ENCODE measurements around the gene RNF123.

The RNF123 gene

GRCh38 chr3:49655731-49656285 is 33.5 kb upstream of the RNF123 start:
- no peak for ATAC-seq
- TF ChIP-seq PATZ1 (CRISPR knock-in tag; IDR thresholded peaks at IDR 0.05; ENCODE audit: borderline replicate concordance) (no peak), ZC3H10 (CRISPR knock-in tag; IDR thresholded peaks at IDR 0.05) (no peak), PPARA (CRISPR knock-in tag; IDR thresholded peaks at IDR 0.05; ENCODE audit: borderline replicate concordance) (no peak), TOX (CRISPR knock-in tag; IDR thresholded peaks at IDR 0.05; ENCODE audit: borderline replicate concordance) (no peak)

GRCh38 chr3:49656541-49657112 is 32.7 kb upstream of the RNF123 start:
- no peak for ATAC-seq
- TF ChIP-seq ESRRG (CRISPR knock-in tag; IDR thresholded peaks at IDR 0.05) (no peak), ARNTL (CRISPR knock-in tag; IDR thresholded peaks at IDR 0.05; ENCODE audit: borderline replicate concordance, low read depth) (no peak), TOX (CRISPR knock-in tag; IDR thresholded peaks at IDR 0.05; ENCODE audit: borderline replicate concordance) (no peak), PPARA (CRISPR knock-in tag; IDR thresholded peaks at IDR 0.05; ENCODE audit: borderline replicate concordance) (no peak), TSHZ2 (CRISPR knock-in tag; IDR thresholded peaks at IDR 0.05) (no peak), GLIS3 (CRISPR knock-in tag; IDR thresholded peaks at IDR 0.05) (no peak), ZNF8 (CRISPR knock-in tag; IDR thresholded peaks at IDR 0.05) (no peak), ISL1 (CRISPR knock-in tag; IDR thresholded peaks at IDR 0.05) (no peak), CSDC2 (CRISPR knock-in tag; IDR thresholded peaks at IDR 0.05) (no peak), ZC3H10 (CRISPR knock-in tag; IDR thresholded peaks at IDR 0.05) (no peak), TCF4 (CRISPR knock-in tag; IDR thresholded peaks at IDR 0.05; ENCODE audit: borderline replicate concordance) (no peak), ZNF565 (CRISPR knock-in tag; conservative IDR thresholded peaks at IDR 0.05; ENCODE audit: low read depth) (no peak), SNAI2 (CRISPR knock-in tag; IDR thresholded peaks at IDR 0.05) (no peak), CSRNP3 (CRISPR knock-in tag; IDR thresholded peaks at IDR 0.05) (no peak), ZFP30 (CRISPR knock-in tag; IDR thresholded peaks at IDR 0.05) (no peak), CREB5 (CRISPR knock-in tag; IDR thresholded peaks at IDR 0.05; ENCODE audit: low read depth) (no peak), BACH2 (CRISPR knock-in tag; IDR thresholded peaks at IDR 0.05; ENCODE audit: borderline replicate concordance) (no peak), ZFP3 (CRISPR knock-in tag; IDR thresholded peaks at IDR 0.05) (no peak), PATZ1 (CRISPR knock-in tag; IDR thresholded peaks at IDR 0.05; ENCODE audit: borderline replicate concordance) (no peak)
- TF ChIP-seq, protein P1, sequence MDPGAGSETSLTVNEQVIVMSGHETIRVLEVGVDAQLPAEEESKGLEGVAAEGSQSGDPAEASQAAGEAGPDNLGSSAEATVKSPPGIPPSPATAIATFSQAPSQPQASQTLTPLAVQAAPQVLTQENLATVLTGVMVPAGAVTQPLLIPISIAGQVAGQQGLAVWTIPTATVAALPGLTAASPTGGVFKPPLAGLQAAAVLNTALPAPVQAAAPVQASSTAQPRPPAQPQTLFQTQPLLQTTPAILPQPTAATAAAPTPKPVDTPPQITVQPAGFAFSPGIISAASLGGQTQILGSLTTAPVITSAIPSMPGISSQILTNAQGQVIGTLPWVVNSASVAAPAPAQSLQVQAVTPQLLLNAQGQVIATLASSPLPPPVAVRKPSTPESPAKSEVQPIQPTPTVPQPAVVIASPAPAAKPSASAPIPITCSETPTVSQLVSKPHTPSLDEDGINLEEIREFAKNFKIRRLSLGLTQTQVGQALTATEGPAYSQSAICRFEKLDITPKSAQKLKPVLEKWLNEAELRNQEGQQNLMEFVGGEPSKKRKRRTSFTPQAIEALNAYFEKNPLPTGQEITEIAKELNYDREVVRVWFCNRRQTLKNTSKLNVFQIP (CRISPR knock-in tag; IDR thresholded peaks at IDR 0.05; ENCODE audit: borderline replicate concordance, low read depth) = no peak
